Measurements from ENCODE around the gene DDX25.

DNA sequence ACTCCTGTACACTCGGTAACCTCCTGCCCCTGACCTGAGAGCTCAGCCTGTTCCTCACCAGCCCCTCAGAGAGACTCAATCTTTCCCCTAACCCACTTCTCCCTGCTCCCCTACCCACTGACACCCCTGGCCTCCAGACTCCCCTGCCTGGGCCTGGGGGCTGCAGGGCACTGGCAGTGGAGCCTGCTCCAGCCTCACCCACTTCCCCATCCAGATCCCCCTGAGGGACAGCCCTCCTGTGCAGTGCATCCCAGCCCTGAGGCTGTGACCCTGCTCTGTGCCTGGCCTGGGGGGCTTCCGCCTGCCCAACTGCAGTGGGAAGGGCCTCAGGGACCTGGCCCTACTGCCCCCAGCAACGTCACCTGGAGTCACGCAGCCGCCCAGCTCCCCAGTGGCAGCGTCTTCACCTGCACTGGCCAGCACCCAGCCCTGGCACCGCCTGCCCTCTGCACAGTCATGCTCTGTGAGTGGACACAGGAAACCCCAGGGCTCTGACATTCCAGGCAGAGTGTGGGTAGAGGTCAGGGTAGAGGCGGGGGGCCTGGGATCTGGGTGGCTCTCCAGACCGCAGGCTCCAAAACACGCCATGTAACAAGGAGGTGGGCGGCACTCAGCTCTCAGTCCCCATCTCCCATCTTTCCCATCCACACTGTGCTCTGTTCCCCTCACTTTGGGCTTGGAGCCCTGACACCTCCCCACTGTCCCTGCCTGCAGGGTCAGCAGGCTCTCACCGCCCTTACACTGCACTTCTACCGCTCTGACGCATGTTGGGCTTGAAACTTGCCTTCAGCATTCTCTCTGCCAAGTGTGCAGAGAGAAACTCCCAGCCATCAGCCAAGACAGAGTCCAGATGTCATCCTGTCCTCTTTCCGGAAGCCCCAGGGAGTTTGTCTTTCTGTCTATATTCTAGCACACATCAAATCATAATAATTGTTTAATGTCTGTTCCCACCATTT lies 46.7 kb downstream of the DDX25 start:
- no peak for TF ChIP-seq POLR2A (IDR thresholded peaks at IDR 0.05; ENCODE audit: borderline replicate concordance, extremely low read depth, insufficient read depth, insufficient read length)
- TF ChIP-seq YY1 (IDR thresholded peaks at IDR 0.05; ENCODE audit: extremely low read depth, insufficient replicate concordance, low read depth, low read length): no peak
- TF ChIP-seq EZH2 (IDR thresholded peaks at IDR 0.05): no peak
- TF ChIP-seq SRF (IDR thresholded peaks at IDR 0.05; ENCODE audit: low read depth): no peak
- TF ChIP-seq, protein P1, sequence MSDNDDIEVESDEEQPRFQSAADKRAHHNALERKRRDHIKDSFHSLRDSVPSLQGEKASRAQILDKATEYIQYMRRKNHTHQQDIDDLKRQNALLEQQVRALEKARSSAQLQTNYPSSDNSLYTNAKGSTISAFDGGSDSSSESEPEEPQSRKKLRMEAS (IDR thresholded peaks at IDR 0.05): no peak
- TF ChIP-seq JUND (IDR thresholded peaks at IDR 0.05): no peak
- no peak for TF ChIP-seq POLR2AphosphoS5 (IDR thresholded peaks at IDR 0.05; ENCODE audit: low read depth, low read length)
- TF ChIP-seq, protein P2, sequence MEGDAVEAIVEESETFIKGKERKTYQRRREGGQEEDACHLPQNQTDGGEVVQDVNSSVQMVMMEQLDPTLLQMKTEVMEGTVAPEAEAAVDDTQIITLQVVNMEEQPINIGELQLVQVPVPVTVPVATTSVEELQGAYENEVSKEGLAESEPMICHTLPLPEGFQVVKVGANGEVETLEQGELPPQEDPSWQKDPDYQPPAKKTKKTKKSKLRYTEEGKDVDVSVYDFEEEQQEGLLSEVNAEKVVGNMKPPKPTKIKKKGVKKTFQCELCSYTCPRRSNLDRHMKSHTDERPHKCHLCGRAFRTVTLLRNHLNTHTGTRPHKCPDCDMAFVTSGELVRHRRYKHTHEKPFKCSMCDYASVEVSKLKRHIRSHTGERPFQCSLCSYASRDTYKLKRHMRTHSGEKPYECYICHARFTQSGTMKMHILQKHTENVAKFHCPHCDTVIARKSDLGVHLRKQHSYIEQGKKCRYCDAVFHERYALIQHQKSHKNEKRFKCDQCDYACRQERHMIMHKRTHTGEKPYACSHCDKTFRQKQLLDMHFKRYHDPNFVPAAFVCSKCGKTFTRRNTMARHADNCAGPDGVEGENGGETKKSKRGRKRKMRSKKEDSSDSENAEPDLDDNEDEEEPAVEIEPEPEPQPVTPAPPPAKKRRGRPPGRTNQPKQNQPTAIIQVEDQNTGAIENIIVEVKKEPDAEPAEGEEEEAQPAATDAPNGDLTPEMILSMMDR (IDR thresholded peaks at IDR 0.05 in 2 of 3, conservative IDR thresholded peaks at IDR 0.05 in 1 of 3; ENCODE audit: borderline replicate concordance in 1 of 3, insufficient read depth in 1 of 3, low read depth in 2 of 3, low read length in 2 of 3): no peak
- TF ChIP-seq, protein P3, sequence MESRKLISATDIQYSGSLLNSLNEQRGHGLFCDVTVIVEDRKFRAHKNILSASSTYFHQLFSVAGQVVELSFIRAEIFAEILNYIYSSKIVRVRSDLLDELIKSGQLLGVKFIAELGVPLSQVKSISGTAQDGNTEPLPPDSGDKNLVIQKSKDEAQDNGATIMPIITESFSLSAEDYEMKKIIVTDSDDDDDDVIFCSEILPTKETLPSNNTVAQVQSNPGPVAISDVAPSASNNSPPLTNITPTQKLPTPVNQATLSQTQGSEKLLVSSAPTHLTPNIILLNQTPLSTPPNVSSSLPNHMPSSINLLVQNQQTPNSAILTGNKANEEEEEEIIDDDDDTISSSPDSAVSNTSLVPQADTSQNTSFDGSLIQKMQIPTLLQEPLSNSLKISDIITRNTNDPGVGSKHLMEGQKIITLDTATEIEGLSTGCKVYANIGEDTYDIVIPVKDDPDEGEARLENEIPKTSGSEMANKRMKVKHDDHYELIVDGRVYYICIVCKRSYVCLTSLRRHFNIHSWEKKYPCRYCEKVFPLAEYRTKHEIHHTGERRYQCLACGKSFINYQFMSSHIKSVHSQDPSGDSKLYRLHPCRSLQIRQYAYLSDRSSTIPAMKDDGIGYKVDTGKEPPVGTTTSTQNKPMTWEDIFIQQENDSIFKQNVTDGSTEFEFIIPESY (IDR thresholded peaks at IDR 0.05; ENCODE audit: extremely low read depth, insufficient replicate concordance, low read length): no peak
- no peak for TF ChIP-seq RAD21 (IDR thresholded peaks at IDR 0.05; ENCODE audit: low read depth)
- no peak for TF ChIP-seq SIN3A (IDR thresholded peaks at IDR 0.05; ENCODE audit: low read depth)
- TF ChIP-seq, protein P4, sequence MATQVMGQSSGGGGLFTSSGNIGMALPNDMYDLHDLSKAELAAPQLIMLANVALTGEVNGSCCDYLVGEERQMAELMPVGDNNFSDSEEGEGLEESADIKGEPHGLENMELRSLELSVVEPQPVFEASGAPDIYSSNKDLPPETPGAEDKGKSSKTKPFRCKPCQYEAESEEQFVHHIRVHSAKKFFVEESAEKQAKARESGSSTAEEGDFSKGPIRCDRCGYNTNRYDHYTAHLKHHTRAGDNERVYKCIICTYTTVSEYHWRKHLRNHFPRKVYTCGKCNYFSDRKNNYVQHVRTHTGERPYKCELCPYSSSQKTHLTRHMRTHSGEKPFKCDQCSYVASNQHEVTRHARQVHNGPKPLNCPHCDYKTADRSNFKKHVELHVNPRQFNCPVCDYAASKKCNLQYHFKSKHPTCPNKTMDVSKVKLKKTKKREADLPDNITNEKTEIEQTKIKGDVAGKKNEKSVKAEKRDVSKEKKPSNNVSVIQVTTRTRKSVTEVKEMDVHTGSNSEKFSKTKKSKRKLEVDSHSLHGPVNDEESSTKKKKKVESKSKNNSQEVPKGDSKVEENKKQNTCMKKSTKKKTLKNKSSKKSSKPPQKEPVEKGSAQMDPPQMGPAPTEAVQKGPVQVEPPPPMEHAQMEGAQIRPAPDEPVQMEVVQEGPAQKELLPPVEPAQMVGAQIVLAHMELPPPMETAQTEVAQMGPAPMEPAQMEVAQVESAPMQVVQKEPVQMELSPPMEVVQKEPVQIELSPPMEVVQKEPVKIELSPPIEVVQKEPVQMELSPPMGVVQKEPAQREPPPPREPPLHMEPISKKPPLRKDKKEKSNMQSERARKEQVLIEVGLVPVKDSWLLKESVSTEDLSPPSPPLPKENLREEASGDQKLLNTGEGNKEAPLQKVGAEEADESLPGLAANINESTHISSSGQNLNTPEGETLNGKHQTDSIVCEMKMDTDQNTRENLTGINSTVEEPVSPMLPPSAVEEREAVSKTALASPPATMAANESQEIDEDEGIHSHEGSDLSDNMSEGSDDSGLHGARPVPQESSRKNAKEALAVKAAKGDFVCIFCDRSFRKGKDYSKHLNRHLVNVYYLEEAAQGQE (IDR thresholded peaks at IDR 0.05; ENCODE audit: low read depth): no peak
- no peak for TF ChIP-seq CBX3 (IDR thresholded peaks at IDR 0.05; ENCODE audit: low read depth)
